ENCODE data around the gene ZNF385B. TPM values are rescaled to one million over a fixed set of nuclear protein-coding genes. Genes with fewer than 3 reads are reported as not detected.

The ZNF385B gene
- total and polyA plus RNA-seq, 9 of the 15 experiments (the other 6 are each of a cell fraction or from before 2014, with no cell fraction given): 0.50 TPM; not detected in 8

DNA sequence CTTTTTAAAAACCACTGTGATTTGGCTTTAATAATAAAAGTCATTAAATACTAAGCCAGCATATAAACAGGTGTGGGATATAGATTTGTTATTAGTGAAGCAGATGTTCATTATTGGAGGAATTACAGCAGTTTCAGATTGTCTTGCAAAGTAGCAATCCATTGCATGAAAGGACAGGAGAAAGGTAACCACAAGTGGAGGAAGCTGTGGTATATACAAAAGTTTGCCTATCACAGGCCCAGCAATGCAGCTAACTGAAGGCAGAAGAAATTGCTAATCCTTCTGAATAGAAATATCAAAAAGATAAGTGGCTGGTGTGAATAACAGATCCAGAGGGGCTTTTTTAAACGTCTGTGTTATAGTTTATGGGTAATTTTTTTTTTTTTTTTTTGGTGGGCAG is 199.4 kb downstream of the ZNF385B start:
- no peak overlapping the region for H3K27ac ChIP-seq (ENCODE audit: extremely low read depth, low read depth, low read length)
- no peak for TF ChIP-seq U2AF1 (optimal IDR thresholded peaks at IDR 0.05; ENCODE audit: low read depth, low read length)
- TF ChIP-seq ZNF3 (CRISPR knock-in tag; IDR thresholded peaks at IDR 0.05): no peak
- no peak for TF ChIP-seq FOXA3 (CRISPR knock-in tag; conservative IDR thresholded peaks at IDR 0.05 in 1 of 2, IDR thresholded peaks at IDR 0.05 in 1 of 2)
- no peak for TF ChIP-seq GABPB2 (CRISPR knock-in tag; conservative IDR thresholded peaks at IDR 0.05)
- no peak for TF ChIP-seq RNF2 (IDR thresholded peaks at IDR 0.05)
- TF ChIP-seq, protein P1, sequence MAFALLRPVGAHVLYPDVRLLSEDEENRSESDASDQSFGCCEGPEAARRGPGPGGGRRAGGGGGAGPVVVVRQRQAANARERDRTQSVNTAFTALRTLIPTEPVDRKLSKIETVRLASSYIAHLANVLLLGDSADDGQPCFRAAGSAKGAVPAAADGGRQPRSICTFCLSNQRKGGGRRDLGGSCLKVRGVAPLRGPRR (CRISPR knock-in tag; IDR thresholded peaks at IDR 0.05): no peak
- TF ChIP-seq, protein P2, sequence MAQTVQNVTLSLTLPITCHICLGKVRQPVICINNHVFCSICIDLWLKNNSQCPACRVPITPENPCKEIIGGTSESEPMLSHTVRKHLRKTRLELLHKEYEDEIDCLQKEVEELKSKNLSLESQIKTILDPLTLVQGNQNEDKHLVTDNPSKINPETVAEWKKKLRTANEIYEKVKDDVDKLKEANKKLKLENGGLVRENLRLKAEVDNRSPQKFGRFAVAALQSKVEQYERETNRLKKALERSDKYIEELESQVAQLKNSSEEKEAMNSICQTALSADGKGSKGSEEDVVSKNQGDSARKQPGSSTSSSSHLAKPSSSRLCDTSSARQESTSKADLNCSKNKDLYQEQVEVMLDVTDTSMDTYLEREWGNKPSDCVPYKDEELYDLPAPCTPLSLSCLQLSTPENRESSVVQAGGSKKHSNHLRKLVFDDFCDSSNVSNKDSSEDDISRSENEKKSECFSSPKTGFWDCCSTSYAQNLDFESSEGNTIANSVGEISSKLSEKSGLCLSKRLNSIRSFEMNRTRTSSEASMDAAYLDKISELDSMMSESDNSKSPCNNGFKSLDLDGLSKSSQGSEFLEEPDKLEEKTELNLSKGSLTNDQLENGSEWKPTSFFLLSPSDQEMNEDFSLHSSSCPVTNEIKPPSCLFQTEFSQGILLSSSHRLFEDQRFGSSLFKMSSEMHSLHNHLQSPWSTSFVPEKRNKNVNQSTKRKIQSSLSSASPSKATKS (CRISPR knock-in tag; IDR thresholded peaks at IDR 0.05): no peak
- TF ChIP-seq, protein P3, sequence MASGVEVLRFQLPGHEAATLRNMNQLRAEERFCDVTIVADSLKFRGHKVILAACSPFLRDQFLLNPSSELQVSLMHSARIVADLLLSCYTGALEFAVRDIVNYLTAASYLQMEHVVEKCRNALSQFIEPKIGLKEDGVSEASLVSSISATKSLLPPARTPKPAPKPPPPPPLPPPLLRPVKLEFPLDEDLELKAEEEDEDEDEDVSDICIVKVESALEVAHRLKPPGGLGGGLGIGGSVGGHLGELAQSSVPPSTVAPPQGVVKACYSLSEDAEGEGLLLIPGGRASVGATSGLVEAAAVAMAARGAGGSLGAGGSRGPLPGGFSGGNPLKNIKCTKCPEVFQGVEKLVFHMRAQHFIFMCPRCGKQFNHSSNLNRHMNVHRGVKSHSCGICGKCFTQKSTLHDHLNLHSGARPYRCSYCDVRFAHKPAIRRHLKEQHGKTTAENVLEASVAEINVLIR (CRISPR knock-in tag; IDR thresholded peaks at IDR 0.05): no peak
- TF ChIP-seq ZFP30 (CRISPR knock-in tag; IDR thresholded peaks at IDR 0.05; ENCODE audit: borderline replicate concordance): no peak
- TF ChIP-seq SMAD2 (IDR thresholded peaks at IDR 0.05; ENCODE audit: low read depth, low read length): no peak
- no peak for TF ChIP-seq CREM (IDR thresholded peaks at IDR 0.05; ENCODE audit: low read depth)
- no peak for TF ChIP-seq ZNF354B (CRISPR knock-in tag; IDR thresholded peaks at IDR 0.05)
- no peak for TF ChIP-seq HDGF (IDR thresholded peaks at IDR 0.05)
- no peak for TF ChIP-seq KDM1A (IDR thresholded peaks at IDR 0.05)
- TF ChIP-seq NR2F6 (CRISPR knock-in tag; IDR thresholded peaks at IDR 0.05): no peak
- no peak for TF ChIP-seq ERF (CRISPR knock-in tag; IDR thresholded peaks at IDR 0.05)
- H3K4me1 ChIP-seq (replicated peaks in 1 of 2; ENCODE audit: control insufficient read depth in 2 of 2, insufficient read depth in 2 of 2, low read length in 2 of 2): no peaks in the 10 kb centered on the region
- H3K9me1 ChIP-seq (ENCODE audit: control insufficient read depth, insufficient read depth, low read length): no peaks in the 10 kb centered on the region
- in situ Hi-C loops (cut with MboI): no loop called here
- no peaks in the 10 kb centered on the region for H3K79me2 ChIP-seq (ENCODE audit: control insufficient read depth, insufficient read depth, low read length)
- H3K9me3 ChIP-seq (replicated peaks; ENCODE audit: control insufficient read depth, insufficient read depth, low read depth, low read length): no peaks in the 10 kb centered on the region
- BruUV-seq (replicated peaks): no TSS peak
- FAIRE-seq (no peak), ATAC-seq (no peak), DNase-seq (ENCODE audit: extremely low read depth in 1 of 4, low spot score in 3 of 4) (no peak)
- CTCF ChIA-PET (ENCODE audit: low intra/inter-chr PET ratio): no interaction called here
- no peak overlapping the region for H3K4me3 ChIP-seq
- POLR2A ChIA-PET: no interaction called here
- no peak overlapping the region for H3K9ac ChIP-seq (ENCODE audit: insufficient read depth in 1 of 2, low read depth in 2 of 2, low read length in 2 of 2)
- H2AFZ ChIP-seq (ENCODE audit: low read depth, low read length): no peak overlapping the region
- H3K27me3 ChIP-seq (ENCODE audit: control insufficient read depth in 2 of 2, insufficient read depth in 2 of 2, low read length in 2 of 2): no peaks in the 10 kb centered on the region
- WGBS (ENCODE audit: insufficient coverage, low coverage, missing lambda C conversion rate): 0% methylated on average over 1 of the region's 1 CpG
- H4K20me1 ChIP-seq (replicated peaks; ENCODE audit: control insufficient read depth, insufficient read depth, low read length): no peaks in the 10 kb centered on the region
- no peak overlapping the region for H3K4me2 ChIP-seq (ENCODE audit: insufficient read depth, low read length)
- no peaks in the 10 kb centered on the region for H3K36me3 ChIP-seq (ENCODE audit: control insufficient read depth, insufficient read depth, low read length)
- intact Hi-C loops (cut with micrococcal nuclease): no loop called here
